Measurements from ENCODE around the gene TPM4. TPM values are rescaled to one million over a fixed set of nuclear protein-coding genes. Genes with fewer than 3 reads are reported as not detected.
A peak's percentile ranks its signal among the peaks of the same experiment; 100 is the strongest.

Gene TPM4
- total RNA-seq, 1 donor, result 1,233 TPM

GRCh38 chr19:16141043-16141442, 64.7 kb downstream of the TPM4 start:
- H3K79me2 ChIP-seq (ENCODE audit: insufficient read depth, low read length), result no peaks in the 10 kb centered on the region
- no peaks in the 10 kb centered on the region for H3K36me3 ChIP-seq (ENCODE audit: insufficient read depth, low read length)
- TF ChIP-seq, protein P1, sequence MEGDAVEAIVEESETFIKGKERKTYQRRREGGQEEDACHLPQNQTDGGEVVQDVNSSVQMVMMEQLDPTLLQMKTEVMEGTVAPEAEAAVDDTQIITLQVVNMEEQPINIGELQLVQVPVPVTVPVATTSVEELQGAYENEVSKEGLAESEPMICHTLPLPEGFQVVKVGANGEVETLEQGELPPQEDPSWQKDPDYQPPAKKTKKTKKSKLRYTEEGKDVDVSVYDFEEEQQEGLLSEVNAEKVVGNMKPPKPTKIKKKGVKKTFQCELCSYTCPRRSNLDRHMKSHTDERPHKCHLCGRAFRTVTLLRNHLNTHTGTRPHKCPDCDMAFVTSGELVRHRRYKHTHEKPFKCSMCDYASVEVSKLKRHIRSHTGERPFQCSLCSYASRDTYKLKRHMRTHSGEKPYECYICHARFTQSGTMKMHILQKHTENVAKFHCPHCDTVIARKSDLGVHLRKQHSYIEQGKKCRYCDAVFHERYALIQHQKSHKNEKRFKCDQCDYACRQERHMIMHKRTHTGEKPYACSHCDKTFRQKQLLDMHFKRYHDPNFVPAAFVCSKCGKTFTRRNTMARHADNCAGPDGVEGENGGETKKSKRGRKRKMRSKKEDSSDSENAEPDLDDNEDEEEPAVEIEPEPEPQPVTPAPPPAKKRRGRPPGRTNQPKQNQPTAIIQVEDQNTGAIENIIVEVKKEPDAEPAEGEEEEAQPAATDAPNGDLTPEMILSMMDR (IDR thresholded peaks at IDR 0.05; ENCODE audit: extremely low read depth, low read depth, low read length), result no peak
- no peaks in the 10 kb centered on the region for H3K9me3 ChIP-seq (ENCODE audit: low read depth, low read length)
- peak; percentile 11 for DNase-seq (ENCODE audit: insufficient read length, low spot score, missing footprints)
- no peak overlapping the region for H3K27ac ChIP-seq (ENCODE audit: low read depth, low read length)
- H2AFZ ChIP-seq (ENCODE audit: low read length), result no peak overlapping the region
- no peaks in the 10 kb centered on the region for H3K27me3 ChIP-seq (ENCODE audit: insufficient read depth, low read length)
- no peaks in the 10 kb centered on the region for H4K20me1 ChIP-seq (ENCODE audit: insufficient read depth, low read length)
- H3K4me2 ChIP-seq (ENCODE audit: insufficient read depth, low read length), result no peak overlapping the region
- no peaks in the 10 kb centered on the region for H3K4me1 ChIP-seq (ENCODE audit: insufficient read depth, low read length)
- H3K4me3 ChIP-seq (ENCODE audit: insufficient read depth, low read length), result no peak overlapping the region

- H3K4me3 ChIP-seq (ENCODE audit: insufficient read depth, low read length), result no peak overlapping the region
- TF ChIP-seq, protein P1 (IDR thresholded peaks at IDR 0.05; ENCODE audit: extremely low read depth, low read depth, low read length), result no peak
- H3K4me1 ChIP-seq (ENCODE audit: insufficient read depth, low read length), result no peaks in the 10 kb centered on the region
- H3K36me3 ChIP-seq (ENCODE audit: insufficient read depth, low read length), result no peaks in the 10 kb centered on the region
- no peak for DNase-seq (ENCODE audit: insufficient read length, low spot score, missing footprints)
- no peaks in the 10 kb centered on the region for H3K79me2 ChIP-seq (ENCODE audit: insufficient read depth, low read length)
- no peaks in the 10 kb centered on the region for H3K27me3 ChIP-seq (ENCODE audit: insufficient read depth, low read length)
- no peaks in the 10 kb centered on the region for H4K20me1 ChIP-seq (ENCODE audit: insufficient read depth, low read length)
- no peaks in the 10 kb centered on the region for H3K9me3 ChIP-seq (ENCODE audit: low read depth, low read length)
- H2AFZ ChIP-seq (ENCODE audit: low read length), result no peak overlapping the region
- no peak overlapping the region for H3K4me2 ChIP-seq (ENCODE audit: insufficient read depth, low read length)
- H3K27ac ChIP-seq (ENCODE audit: low read depth, low read length), result no peak overlapping the region
These were observed 65.8 kb downstream of the TPM4 start for GRCh38 chr19:16142032-16142580.

DNA sequence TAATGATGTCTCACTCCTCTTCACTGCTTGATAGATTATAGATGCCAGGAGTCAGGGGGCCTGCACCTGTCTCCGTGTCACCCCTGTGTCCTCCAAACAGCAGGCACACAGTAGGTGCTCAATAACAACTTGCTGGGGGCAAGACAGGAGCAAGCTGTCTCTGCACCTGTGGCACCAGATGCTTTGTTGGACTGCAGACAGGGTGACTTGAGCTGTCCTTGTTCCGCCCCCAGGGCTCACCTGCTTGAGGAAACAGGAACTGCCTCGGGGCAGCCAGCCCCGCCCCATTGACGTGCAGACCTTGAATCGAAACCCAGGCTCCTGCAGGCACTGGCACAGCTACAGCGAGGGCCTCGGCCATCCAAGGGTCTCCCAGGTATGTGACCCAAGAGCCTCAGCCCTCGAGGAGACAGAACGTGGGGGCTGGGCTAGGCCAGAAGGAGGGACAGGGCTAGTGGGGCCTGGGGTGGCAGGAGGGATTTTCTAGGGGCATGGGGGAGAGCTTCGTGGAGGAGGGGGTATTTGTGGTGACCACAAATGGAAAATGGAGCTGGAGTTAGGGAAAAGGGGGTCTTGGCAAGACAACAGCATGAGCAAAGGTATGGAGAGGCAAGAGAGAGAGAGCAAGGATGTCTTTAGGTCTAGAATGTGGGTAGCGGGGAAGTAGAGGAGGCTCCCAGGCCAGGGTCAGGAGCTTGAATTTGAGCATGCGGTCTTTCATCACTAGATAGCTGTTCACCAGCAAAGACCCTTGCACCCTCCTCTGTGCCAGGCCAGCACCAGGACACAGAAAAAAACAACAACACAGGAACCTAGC, 67.3 kb downstream of the TPM4 start, which contains the start of gene HSH2D:
HSH2D (plus strand) TSS at position 287 of the 817 bp plus-strand sequence. CDS start 5,066 bp downstream, outside the sequence.
- no peak within 1 kb of the TSS for H2AFZ ChIP-seq (ENCODE audit: low read length)
- no peak within 1 kb of the TSS for H3K27ac ChIP-seq (ENCODE audit: low read depth, low read length)
- no peaks in the 10 kb centered on the region for H3K79me2 ChIP-seq (ENCODE audit: insufficient read depth, low read length)

GRCh38 chr19:16144216-16144581, 67.9 kb downstream of the TPM4 start:
- H4K20me1 ChIP-seq (ENCODE audit: insufficient read depth, low read length), result no peaks in the 10 kb centered on the region
- no peaks in the 10 kb centered on the region for H3K36me3 ChIP-seq (ENCODE audit: insufficient read depth, low read length)
- H3K4me3 ChIP-seq (ENCODE audit: insufficient read depth, low read length), result no peak overlapping the region
- TF ChIP-seq, protein P1 (IDR thresholded peaks at IDR 0.05; ENCODE audit: extremely low read depth, low read depth, low read length), result no peak
- no peaks in the 10 kb centered on the region for H3K79me2 ChIP-seq (ENCODE audit: insufficient read depth, low read length)
- no peak overlapping the region for H2AFZ ChIP-seq (ENCODE audit: low read length)
- H3K9me3 ChIP-seq (ENCODE audit: low read depth, low read length), result no peaks in the 10 kb centered on the region
- peak; percentile 42 for DNase-seq (ENCODE audit: insufficient read length, low spot score, missing footprints)
- no peaks in the 10 kb centered on the region for H3K27me3 ChIP-seq (ENCODE audit: insufficient read depth, low read length)
- no peak overlapping the region for H3K4me2 ChIP-seq (ENCODE audit: insufficient read depth, low read length)
- H3K4me1 ChIP-seq (ENCODE audit: insufficient read depth, low read length), result no peaks in the 10 kb centered on the region
- H3K27ac ChIP-seq (ENCODE audit: low read depth, low read length), result no peak overlapping the region

More for the DNA sequence above, 67.3 kb downstream of the TPM4 start, which contains the start of gene HSH2D:
- DNase-seq (ENCODE audit: insufficient read length, low spot score, missing footprints), result no peak
- H4K20me1 ChIP-seq (ENCODE audit: insufficient read depth, low read length), result no peaks in the 10 kb centered on the region
- TF ChIP-seq, protein P1 (IDR thresholded peaks at IDR 0.05; ENCODE audit: extremely low read depth, low read depth, low read length), result no peak
- H3K4me1 ChIP-seq (ENCODE audit: insufficient read depth, low read length), result no peaks in the 10 kb centered on the region
- H3K36me3 ChIP-seq (ENCODE audit: insufficient read depth, low read length), result no peaks in the 10 kb centered on the region
- no peak within 1 kb of the TSS for H3K4me3 ChIP-seq (ENCODE audit: insufficient read depth, low read length)
- no peak within 1 kb of the TSS for H3K4me2 ChIP-seq (ENCODE audit: insufficient read depth, low read length)
- H3K27me3 ChIP-seq (ENCODE audit: insufficient read depth, low read length), result no peaks in the 10 kb centered on the region
- no peaks in the 10 kb centered on the region for H3K9me3 ChIP-seq (ENCODE audit: low read depth, low read length)
